ENCODE measurements around the gene NKIRAS2. TPM values are rescaled to one million over a fixed set of nuclear protein-coding genes. Genes with fewer than 3 reads are reported as not detected.
A peak's percentile ranks its signal among the peaks of the same experiment; 100 is the strongest.

NKIRAS2 gene
- total and polyA plus RNA-seq, 8 donors = 6.5 to 14.7 (median 11.6) TPM

- FAIRE-seq = no peak
- no peaks in the 10 kb centered on the region for H3K36me3 ChIP-seq
- no peaks in the 10 kb centered on the region for H3K9me3 ChIP-seq
- ATAC-seq = peak; percentile 76 to 96 (median 90)
- intact Hi-C loops (cut with DNase I) = no loop called here
- no peak overlapping the region for H3K4me3 ChIP-seq
- no peaks in the 10 kb centered on the region for H3K27me3 ChIP-seq
- no peak overlapping the region for H3K27ac ChIP-seq
- 72 to 77% methylated on average over 20 of the region's 20 CpGs for WGBS, 2 donors
- DNase-seq = peak in 5 of 6 donors; percentile 62 to 79 (median 77)
- H3K4me1 ChIP-seq = peaks cover 0 to 4% (median 0%) of the 10 kb centered on the region in 3 donors
- no peak for TF ChIP-seq CTCF (IDR thresholded peaks at IDR 0.05)
Observed at GRCh38 chr17:42042598-42043319, 22.9 kb downstream of the NKIRAS2 start.

- intact Hi-C loops (cut with DNase I) = no loop called here
Observed at GRCh38 chr17:42045719-42046118, 25.8 kb downstream of the NKIRAS2 start.

GRCh38 chr17:42047343-42047742 lies 27.5 kb downstream of the NKIRAS2 start:
- TF ChIP-seq CTCF (IDR thresholded peaks at IDR 0.05) = no peak

More at GRCh38 chr17:42045719-42046118, 25.8 kb downstream of the NKIRAS2 start:
- FAIRE-seq = no peak
- no peak for ATAC-seq
- H3K9me3 ChIP-seq = no peaks in the 10 kb centered on the region
- no peaks in the 10 kb centered on the region for H3K36me3 ChIP-seq
- TF ChIP-seq CTCF (IDR thresholded peaks at IDR 0.05) = no peak
- DNase-seq = no peak
- no peak overlapping the region for H3K27ac ChIP-seq
- H3K4me3 ChIP-seq = no peak overlapping the region
- H3K27me3 ChIP-seq = no peaks in the 10 kb centered on the region
- 84% methylated on average over 1 of the region's 1 CpG for WGBS, 2 donors
- H3K4me1 ChIP-seq = peaks cover 0 to 4% (median 0%) of the 10 kb centered on the region in 3 donors

GRCh38 chr17:42049834-42050392 lies 30.0 kb downstream of the NKIRAS2 start:
- peak; percentile 39 to 73 (median 56) for ATAC-seq
- no peak for FAIRE-seq
- peak overlapping the region; percentile 51 to 80 (median 70) for H3K27ac ChIP-seq
- no peaks in the 10 kb centered on the region for H3K27me3 ChIP-seq
- H3K9me3 ChIP-seq = no peaks in the 10 kb centered on the region
- no peak for DNase-seq
- H3K4me1 ChIP-seq = peaks cover 0 to 4% (median 0%) of the 10 kb centered on the region in 3 donors
- intact Hi-C loops (cut with DNase I) = no loop called here
- WGBS, 2 donors = 0 to 1% methylated on average over 3 to 7 of the region's 7 CpGs
- no peaks in the 10 kb centered on the region for H3K36me3 ChIP-seq
- TF ChIP-seq CTCF (IDR thresholded peaks at IDR 0.05) = no peak
- H3K4me3 ChIP-seq = peak overlapping the region; percentile 63 to 78 (median 76)

More at GRCh38 chr17:42047343-42047742, 27.5 kb downstream of the NKIRAS2 start:
- no peak for DNase-seq
- H3K9me3 ChIP-seq = no peaks in the 10 kb centered on the region
- intact Hi-C loops (cut with DNase I) = no loop called here
- H3K4me1 ChIP-seq = peaks cover 0 to 4% (median 4%) of the 10 kb centered on the region in 3 donors
- no peaks in the 10 kb centered on the region for H3K36me3 ChIP-seq
- no peaks in the 10 kb centered on the region for H3K27me3 ChIP-seq
- FAIRE-seq = no peak
- 87% methylated on average over 12 of the region's 12 CpGs for WGBS, 2 donors
- no peak overlapping the region for H3K4me3 ChIP-seq
- no peak overlapping the region for H3K27ac ChIP-seq
- no peak for ATAC-seq
